Measurements from ENCODE around the gene ZNF580.

The ZNF580 gene

GRCh38 chr19:55649268-55650125, 8.7 kb downstream of the ZNF580 start:
- TF ChIP-seq CTCF (IDR thresholded peaks at IDR 0.05; ENCODE audit: borderline replicate concordance, control extremely low read depth, extremely low read depth, insufficient read depth, missing control alignments) = no peak
- in situ Hi-C loops (cut with MboI; ENCODE audit: low sequenced_read_pairs, unreplicated experiment) = no loop called here
- no peak for DNase-seq (ENCODE audit: low spot score)

- peak; percentile 64 for DNase-seq (ENCODE audit: low spot score)
- no peak for TF ChIP-seq CTCF (IDR thresholded peaks at IDR 0.05; ENCODE audit: borderline replicate concordance, control extremely low read depth, extremely low read depth, insufficient read depth, missing control alignments)
- in situ Hi-C loops (cut with MboI; ENCODE audit: low sequenced_read_pairs, unreplicated experiment) = no loop called here
Observed at GRCh38 chr19:55650126-55650557, 9.3 kb downstream of the ZNF580 start.

GRCh38 chr19:55650602-55651230, 9.9 kb downstream of the ZNF580 start:
- TF ChIP-seq CTCF (IDR thresholded peaks at IDR 0.05; ENCODE audit: borderline replicate concordance, control extremely low read depth, extremely low read depth, insufficient read depth, missing control alignments) = no peak
- no peak for DNase-seq (ENCODE audit: low spot score)
- in situ Hi-C loops (cut with MboI; ENCODE audit: low sequenced_read_pairs, unreplicated experiment) = no loop called here

GRCh38 chr19:55651236-55651635, 10.4 kb downstream of the ZNF580 start:
- in situ Hi-C loops (cut with MboI; ENCODE audit: low sequenced_read_pairs, unreplicated experiment) = no loop called here
- no peak for DNase-seq (ENCODE audit: low spot score)
- no peak for TF ChIP-seq CTCF (IDR thresholded peaks at IDR 0.05; ENCODE audit: borderline replicate concordance, control extremely low read depth, extremely low read depth, insufficient read depth, missing control alignments)

- in situ Hi-C loops (cut with MboI; ENCODE audit: low sequenced_read_pairs, unreplicated experiment) = no loop called here
- no peak for DNase-seq (ENCODE audit: low spot score)
- TF ChIP-seq CTCF (IDR thresholded peaks at IDR 0.05; ENCODE audit: borderline replicate concordance, control extremely low read depth, extremely low read depth, insufficient read depth, missing control alignments) = no peak
Observed at GRCh38 chr19:55652311-55653128, 11.7 kb downstream of the ZNF580 start.

- TF ChIP-seq CTCF (IDR thresholded peaks at IDR 0.05; ENCODE audit: borderline replicate concordance, control extremely low read depth, extremely low read depth, insufficient read depth, missing control alignments) = peak; percentile 100
- in situ Hi-C loops (cut with MboI; ENCODE audit: low sequenced_read_pairs, unreplicated experiment) = no loop called here
- peak; percentile 92 for DNase-seq (ENCODE audit: low spot score)
Observed at GRCh38 chr19:55653651-55654322, 13.0 kb downstream of the ZNF580 start.

All from GM13976 (cell line).